GM03348 (cell line): ENCODE measurements around the gene AOC1.

ENCODE experiments used
- DNase-seq: peaks from one replicate; pipeline ENCODE4 v3.0.0; 2012; ENCODE audit warnings: low spot score

The AOC1 gene

GRCh38 chr7:150835702-150836280 lies 16.5 kb upstream of the AOC1 start:
- DNase-seq = no peak

GRCh38 chr7:150838965-150839650 lies 13.2 kb upstream of the AOC1 start:
- no peak for DNase-seq

DNA sequence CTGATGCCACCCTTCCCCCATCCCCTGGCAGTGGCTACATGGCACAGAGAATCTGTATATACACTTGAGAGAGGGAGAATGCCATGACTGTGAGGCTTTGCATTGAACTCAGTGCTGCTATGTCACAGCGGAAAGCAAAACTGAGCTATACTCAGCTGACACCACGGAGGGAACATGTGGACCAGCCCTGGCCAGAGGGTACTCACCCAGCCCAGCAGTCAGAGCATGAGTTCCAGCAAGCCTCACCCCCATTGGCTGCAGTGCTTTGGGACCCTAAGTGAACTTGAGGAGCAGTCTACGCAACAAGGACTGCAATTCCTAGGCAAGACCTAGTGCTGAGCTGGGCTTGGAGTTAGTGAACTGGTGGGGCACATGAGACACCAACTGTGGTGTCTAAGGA lies 10.3 kb upstream of the AOC1 start:
- no peak for DNase-seq

DNA sequence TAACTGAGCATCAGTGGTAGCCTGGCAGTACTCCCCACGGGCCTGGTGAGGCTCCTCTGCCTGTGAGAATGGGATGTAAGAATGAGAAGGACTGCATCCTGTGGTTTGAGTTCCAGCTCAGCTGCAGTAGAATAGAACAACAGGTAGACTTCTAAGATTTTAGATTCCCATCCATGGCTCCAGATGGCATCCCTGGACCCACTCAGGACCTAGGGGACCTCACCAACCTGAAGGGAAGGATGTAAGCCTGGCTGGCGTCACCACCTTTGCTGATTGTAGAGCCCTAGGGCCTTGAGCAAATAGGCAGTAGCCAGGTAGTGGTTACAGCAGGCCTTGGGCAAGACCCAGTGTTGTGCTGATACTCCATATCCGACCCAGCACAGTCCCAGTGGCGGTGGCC lies 9.6 kb upstream of the AOC1 start:
- DNase-seq = no peak

GRCh38 chr7:150845421-150845861 lies 6.9 kb upstream of the AOC1 start:
- DNase-seq = no peak

- DNase-seq = no peak
Measured at GRCh38 chr7:150846291-150847115, 5.8 kb upstream of the AOC1 start.

- DNase-seq = no peak
Measured at GRCh38 chr7:150847536-150847935, 4.8 kb upstream of the AOC1 start.

DNA sequence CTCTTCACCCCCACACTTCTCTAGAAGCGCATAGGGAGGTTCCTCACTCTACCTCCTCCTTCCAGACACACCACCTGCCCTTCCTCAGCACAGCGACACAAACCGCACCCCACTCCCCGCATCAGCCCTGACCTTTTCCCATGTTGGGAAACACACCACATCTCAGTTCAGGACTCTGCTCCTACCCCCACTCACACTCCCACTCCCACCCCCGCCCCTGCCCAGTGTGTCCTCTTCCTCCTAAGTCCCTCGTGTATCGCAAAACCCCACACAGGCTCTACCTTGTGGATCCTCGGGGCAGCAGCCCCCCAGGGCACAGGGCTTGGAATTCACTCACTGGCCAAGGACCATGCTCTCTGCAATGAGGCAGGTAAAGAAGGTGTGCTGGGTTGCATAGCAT lies 4.2 kb upstream of the AOC1 start:
- DNase-seq = no peak

DNA sequence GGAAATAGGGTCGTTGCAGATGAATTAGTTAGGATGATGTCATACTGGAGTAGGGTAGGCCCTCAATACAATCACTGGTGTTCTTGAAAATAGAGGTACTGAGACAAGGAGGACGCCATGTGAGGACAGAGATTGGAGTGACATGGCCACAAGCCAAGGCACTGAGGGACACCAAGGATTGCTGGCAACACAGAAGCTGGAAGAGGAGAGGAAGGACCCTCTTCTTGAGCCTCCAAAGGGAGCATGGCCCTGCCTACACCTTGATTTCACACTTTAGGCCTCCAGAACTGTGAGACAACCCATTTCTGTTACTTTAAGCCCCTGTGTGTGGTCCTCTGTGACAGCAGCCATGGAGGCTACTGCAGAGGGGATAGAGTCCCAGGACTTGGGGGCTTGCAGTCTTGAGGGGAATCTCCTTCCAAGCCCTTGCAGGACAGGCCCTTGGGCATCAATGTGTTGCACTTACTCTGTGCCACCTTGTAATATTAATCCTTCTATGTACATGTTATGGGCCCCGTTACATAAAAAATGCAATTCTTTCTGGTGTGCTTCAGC lies 3.7 kb upstream of the AOC1 start:
- DNase-seq = no peak

DNA sequence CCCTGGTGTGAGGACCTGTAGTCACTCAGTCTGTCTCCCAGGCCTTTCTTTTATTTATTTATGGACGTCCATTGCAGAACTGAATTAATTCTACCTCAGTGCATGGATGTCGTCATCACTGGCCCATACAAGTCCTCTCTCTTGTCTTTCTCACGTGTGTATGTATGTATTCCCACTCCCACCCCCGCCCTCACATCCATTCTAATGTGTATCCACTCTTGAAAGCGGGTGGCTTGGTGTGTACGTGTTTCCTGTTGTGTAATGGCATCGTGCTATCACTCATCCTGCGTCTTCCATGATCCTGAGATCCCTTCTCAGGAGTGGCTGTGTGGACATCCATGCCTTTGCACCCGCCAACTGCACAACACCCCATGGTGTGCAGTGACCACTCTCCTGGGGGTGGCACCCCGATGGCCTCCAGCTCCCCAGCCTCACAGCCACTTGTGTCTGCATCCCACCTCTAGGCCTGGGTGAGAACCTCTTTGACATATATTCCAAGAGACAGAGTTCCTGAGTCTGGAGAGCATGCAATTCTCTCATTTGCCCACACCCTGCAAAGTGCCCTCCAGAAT lies 3.0 kb upstream of the AOC1 start:
- no peak for DNase-seq

DNA sequence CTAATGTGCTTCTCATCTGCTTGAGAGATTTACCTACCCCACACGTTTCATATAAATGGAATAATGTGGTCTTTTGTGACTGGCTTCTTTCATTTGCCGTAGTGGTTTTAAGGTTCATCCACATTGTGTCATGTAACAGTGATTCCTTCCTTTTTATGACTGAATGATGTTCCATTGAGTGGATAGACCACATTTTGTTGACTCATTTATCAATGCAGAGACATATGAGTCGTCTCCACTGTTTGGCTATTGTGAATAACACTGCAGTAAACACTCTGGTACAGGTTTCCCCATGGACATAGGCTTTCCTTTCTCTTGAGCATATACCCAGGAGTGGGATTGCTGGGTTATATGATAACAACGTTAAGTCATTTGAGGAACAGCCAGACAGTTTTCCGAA lies 2.0 kb upstream of the AOC1 start:
- DNase-seq = no peak

- DNase-seq = no peak
Measured at GRCh38 chr7:150851492-150852370, 586 bp upstream of the AOC1 start.

DNA sequence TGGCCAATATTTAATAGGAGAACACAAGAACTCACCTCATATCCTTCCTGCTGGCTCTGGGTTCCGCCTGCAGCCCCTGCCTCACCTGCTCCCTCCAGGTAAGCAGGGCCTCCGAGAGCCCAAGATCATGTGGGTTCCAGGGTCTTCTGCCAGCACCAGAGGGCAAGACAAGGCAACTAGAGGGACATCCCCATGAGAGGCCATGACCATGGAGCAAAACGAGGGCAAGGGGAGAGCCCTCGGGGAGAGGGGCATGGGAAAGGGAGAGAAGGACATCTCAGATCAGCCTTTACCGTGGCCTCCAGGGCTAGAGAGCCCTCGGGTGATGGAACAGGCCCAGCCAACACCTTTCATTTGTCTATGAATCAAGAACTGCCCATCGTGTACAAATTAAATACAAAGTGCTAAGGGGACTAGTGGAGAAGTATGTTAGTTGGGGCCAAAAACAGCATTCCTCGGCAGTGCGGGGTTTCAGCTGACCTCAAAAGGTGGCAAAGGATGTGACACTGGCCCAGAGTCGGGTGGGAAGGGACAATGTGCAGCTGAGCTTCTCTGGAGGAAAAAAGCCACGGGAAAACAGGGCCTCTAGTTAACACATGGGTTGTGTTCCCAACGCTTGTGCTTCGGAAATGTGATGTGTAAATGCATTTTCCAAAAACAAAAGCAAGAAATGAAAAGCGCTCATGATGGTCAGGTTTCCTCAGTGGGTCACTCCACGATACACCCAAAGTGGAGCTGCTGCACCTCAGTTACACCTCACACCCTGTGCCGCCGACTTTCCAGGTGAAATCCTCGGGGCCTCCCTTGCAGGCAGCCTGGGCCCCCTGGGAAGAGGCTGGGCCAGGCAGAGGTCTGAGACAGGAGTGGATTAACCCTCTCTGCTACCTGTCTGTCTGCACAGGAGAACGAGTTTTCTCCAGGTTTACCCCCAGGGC lies 2.0 kb downstream of the AOC1 start:
- no peak for DNase-seq

DNA sequence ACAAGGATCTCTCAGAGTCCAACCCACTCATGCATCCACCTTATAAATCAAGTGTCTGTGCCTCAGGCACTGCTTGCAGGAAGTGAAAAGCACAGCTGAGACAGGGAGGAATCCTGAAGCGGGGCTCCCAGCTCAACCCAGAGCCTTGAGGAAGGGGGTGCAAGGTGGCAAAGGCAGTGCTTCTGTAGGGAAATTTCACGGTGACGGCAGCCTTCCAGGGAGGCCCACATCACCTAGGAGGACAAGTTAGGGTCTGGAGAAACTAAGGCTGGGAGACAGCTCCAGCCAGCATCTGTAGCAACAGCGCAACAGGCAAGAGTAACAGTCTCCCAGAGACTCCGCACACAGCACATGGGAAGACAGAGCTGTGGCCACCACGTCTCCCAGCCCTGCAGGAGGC lies 2.7 kb downstream of the AOC1 start:
- DNase-seq = no peak

DNA sequence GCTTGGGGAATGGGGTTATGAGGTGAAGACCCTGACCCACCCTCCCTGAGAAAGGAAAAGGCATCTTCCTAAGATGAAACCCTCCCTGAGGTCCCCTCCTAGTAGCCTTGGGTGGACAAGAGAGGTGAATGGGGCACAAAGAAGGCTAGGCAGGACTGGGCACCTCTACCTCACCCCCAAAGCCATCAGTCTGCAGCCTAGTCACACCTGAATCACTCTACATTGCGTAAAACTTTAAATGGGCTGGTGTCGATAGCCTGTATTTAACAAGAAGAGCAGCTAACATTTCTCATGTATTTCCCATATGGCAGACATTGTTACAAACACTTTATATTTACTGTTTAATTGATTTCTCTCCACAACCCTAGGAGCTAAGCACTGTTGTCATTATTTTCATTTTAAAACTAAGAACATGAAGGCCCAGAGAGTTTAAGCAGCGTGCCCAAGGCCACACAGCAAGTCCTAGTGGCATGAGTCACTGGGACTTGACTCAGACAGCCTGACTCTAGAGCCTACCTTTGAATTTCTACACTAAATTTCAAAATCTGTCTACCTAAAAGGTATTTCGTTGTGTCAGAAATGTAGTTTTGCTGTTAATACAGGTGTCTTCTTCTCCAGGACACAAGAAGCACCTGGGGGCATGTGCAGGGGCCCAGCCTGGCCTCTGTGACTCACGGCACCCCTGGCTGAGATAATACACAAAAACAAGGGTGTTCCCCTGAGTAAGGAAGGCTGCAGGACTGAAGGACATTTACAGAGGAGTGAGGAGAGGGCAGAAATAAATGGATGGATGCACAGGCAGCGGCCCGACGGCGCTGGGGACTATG lies 3.4 kb downstream of the AOC1 start:
- no peak for DNase-seq

GRCh38 chr7:150856303-150857275 lies 4.3 kb downstream of the AOC1 start:
- no peak for DNase-seq

- no peak for DNase-seq
Measured at GRCh38 chr7:150857276-150858055, 5.1 kb downstream of the AOC1 start.
